Measurements from ENCODE around the gene CAP1. TPM values are rescaled to one million over a fixed set of nuclear protein-coding genes. Genes with fewer than 3 reads are reported as not detected.

The CAP1 gene
- total RNA-seq, 1 experiment from 2014 or later = 255 TPM

DNA sequence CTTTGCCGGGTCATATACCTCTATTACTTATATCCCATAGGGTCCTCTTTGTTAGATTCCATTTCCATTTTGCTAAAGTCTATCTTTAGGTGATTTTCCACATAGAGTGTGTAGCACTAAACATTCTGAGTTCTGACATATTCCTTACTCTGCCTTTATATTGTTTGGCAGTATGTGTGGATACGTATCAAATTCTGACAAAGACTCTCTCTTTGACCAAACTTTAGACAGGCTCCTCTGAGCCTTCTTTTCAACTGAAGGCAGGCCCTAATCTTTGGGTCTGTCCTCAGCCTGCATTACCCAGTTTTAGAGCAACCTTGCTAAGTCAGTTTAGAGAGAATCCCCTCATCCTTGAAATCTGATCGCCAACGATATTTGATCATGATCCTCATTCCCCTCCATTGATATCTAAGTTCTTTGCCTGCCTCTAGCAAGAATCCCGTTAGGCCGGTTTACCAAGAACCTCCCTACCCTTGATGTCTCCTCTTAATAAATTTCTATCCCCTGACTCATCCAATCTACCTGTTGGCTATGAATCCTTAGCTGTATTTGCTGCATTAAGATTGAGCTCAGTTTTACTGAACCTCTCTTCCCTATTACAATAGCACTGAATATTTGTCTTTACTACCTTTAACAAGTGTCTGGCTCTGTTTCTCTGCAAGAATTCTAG lies 66.9 kb downstream of the CAP1 start:
- H3K79me1 ChIP-seq (ENCODE audit: insufficient read depth, low read depth, low read length, poor library complexity, severe bottlenecking) = no peaks in the 10 kb centered on the region
- no peak overlapping the region for H3K9ac ChIP-seq (ENCODE audit: extremely low read depth, insufficient read length, low read length)
- H3K56ac ChIP-seq (ENCODE audit: insufficient read length, low read depth, low read length) = no peak overlapping the region
- H2BK5ac ChIP-seq (ENCODE audit: insufficient read length, low read length) = no peak overlapping the region
- H2BK12ac ChIP-seq (ENCODE audit: insufficient read length, low read depth, low read length) = no peak overlapping the region
- H2BK120ac ChIP-seq (ENCODE audit: low read depth, low read length, poor library complexity, severe bottlenecking) = no peak overlapping the region
- H3K9me3 Mint-ChIP-seq = peaks cover 6 to 11% of the 10 kb centered on the region in 2 experiments; a peak in 4 of 5 replicates
- DNase-seq = no peak
- WGBS (ENCODE audit: extremely low coverage, insufficient read length, low lambda C conversion rate) = no CpG with 5 or more reads among the region's 6 CpGs
- no peak overlapping the region for H2AK5ac ChIP-seq (ENCODE audit: insufficient read length, low read length)
- peaks cover 17% of the 10 kb centered on the region for H3K27me3 Mint-ChIP-seq (ENCODE audit: low read depth)
- TF ChIP-seq, protein P1, sequence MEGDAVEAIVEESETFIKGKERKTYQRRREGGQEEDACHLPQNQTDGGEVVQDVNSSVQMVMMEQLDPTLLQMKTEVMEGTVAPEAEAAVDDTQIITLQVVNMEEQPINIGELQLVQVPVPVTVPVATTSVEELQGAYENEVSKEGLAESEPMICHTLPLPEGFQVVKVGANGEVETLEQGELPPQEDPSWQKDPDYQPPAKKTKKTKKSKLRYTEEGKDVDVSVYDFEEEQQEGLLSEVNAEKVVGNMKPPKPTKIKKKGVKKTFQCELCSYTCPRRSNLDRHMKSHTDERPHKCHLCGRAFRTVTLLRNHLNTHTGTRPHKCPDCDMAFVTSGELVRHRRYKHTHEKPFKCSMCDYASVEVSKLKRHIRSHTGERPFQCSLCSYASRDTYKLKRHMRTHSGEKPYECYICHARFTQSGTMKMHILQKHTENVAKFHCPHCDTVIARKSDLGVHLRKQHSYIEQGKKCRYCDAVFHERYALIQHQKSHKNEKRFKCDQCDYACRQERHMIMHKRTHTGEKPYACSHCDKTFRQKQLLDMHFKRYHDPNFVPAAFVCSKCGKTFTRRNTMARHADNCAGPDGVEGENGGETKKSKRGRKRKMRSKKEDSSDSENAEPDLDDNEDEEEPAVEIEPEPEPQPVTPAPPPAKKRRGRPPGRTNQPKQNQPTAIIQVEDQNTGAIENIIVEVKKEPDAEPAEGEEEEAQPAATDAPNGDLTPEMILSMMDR (conservative IDR thresholded peaks at IDR 0.05) = no peak
- H2BK20ac ChIP-seq (ENCODE audit: low read depth, low read length, poor library complexity, severe bottlenecking) = no peak overlapping the region
- H3K27ac ChIP-seq (ENCODE audit: insufficient read length, low read depth, low read length) = no peak overlapping the region
- peaks cover 0 to 3% of the 10 kb centered on the region in 2 experiments; a peak in 1 of 4 replicates for H3K4me1 Mint-ChIP-seq
- no peak overlapping the region for H3K4ac ChIP-seq (ENCODE audit: low read depth, low read length)
- no peak overlapping the region for H3K4me2 ChIP-seq (ENCODE audit: insufficient read depth, insufficient read length, low read length)
- no peak overlapping the region for H3K14ac ChIP-seq (ENCODE audit: insufficient read depth, low read length)
- H4K91ac ChIP-seq (ENCODE audit: insufficient read length, low read depth, low read length) = no peak overlapping the region
- no peaks in the 10 kb centered on the region for H4K20me1 ChIP-seq (ENCODE audit: control insufficient read depth, insufficient read depth, insufficient read length)
- H3K23ac ChIP-seq (ENCODE audit: insufficient read length, low read depth, low read length) = no peak overlapping the region
- no peak overlapping the region for H3K27ac Mint-ChIP-seq
- H2AFZ ChIP-seq (ENCODE audit: low read length) = no peak overlapping the region
- no peak overlapping the region for H2BK15ac ChIP-seq (ENCODE audit: low read depth, low read length)
- no peaks in the 10 kb centered on the region for H3K23me2 ChIP-seq (ENCODE audit: insufficient read length, low read depth, low read length, poor library complexity, severe bottlenecking)
- no peaks in the 10 kb centered on the region for H3K27me3 ChIP-seq (ENCODE audit: insufficient read depth, low read length)
- H3K4me1 ChIP-seq (ENCODE audit: insufficient read depth, low read length) = no peaks in the 10 kb centered on the region
- no peaks in the 10 kb centered on the region; a peak in 1 of 7 replicates for H3K36me3 Mint-ChIP-seq (ENCODE audit: insufficient read depth in 1 of 3, low read depth in 3 of 3)
- H4K8ac ChIP-seq (replicated peaks; ENCODE audit: insufficient read length, low read depth, low read length) = no peak overlapping the region
- H3K9me3 ChIP-seq (ENCODE audit: control insufficient read depth, low read depth, low read length) = no peaks in the 10 kb centered on the region
- H3T11ph ChIP-seq (ENCODE audit: low read length) = no peak overlapping the region
- no peak overlapping the region for H4K5ac ChIP-seq (ENCODE audit: insufficient read length, low read depth, low read length)
- H3K18ac ChIP-seq (ENCODE audit: insufficient read length, low read depth, low read length) = no peak overlapping the region
- H3K4me3 Mint-ChIP-seq = no peak overlapping the region
- H3K79me2 ChIP-seq (ENCODE audit: insufficient read depth, low read length) = no peaks in the 10 kb centered on the region
